Activated T-helper 9 cell treated with anti-CD3 and anti-CD28 coated beads, Interleukin-2, amount 50 U/mL, for 16 hours (primary cell): ENCODE results near the gene SLC39A6.
"Not testable (repeated sequence)": the region's sequence is repeated elsewhere in the genome, so short reads cannot be mapped to it uniquely, and the experiment has no call there.

ENCODE experiments used
- DNase-seq: peaks from one replicate; pipeline ENCODE4 v3.0.0-alpha.2; 2020; ENCODE audit warnings: low read depth

The SLC39A6 gene

GRCh38 chr18:36096955-36097354 is 32.2 kb downstream of the SLC39A6 start:
- DNase-seq, result no peak

- DNase-seq, result no peak
These were observed 33.1 kb downstream of the SLC39A6 start for GRCh38 chr18:36095936-36096519.

- no peak for DNase-seq
These were observed 34.7 kb downstream of the SLC39A6 start for GRCh38 chr18:36094431-36094830.

- DNase-seq, result not testable (repeated sequence)
These were observed 37.0 kb downstream of the SLC39A6 start for GRCh38 chr18:36092116-36092515.

GRCh38 chr18:36089001-36089400 is 40.1 kb downstream of the SLC39A6 start:
- DNase-seq, result no peak

GRCh38 chr18:36088256-36088655 is 40.9 kb downstream of the SLC39A6 start:
- no peak for DNase-seq

- DNase-seq, result no peak
These were observed 43.0 kb downstream of the SLC39A6 start for GRCh38 chr18:36086186-36086585.

GRCh38 chr18:36085195-36085594 is 43.9 kb downstream of the SLC39A6 start:
- DNase-seq, result no peak

- DNase-seq, result no peak
These were observed 45.4 kb downstream of the SLC39A6 start for GRCh38 chr18:36083729-36084128.

- not testable (repeated sequence) for DNase-seq
These were observed 48.0 kb downstream of the SLC39A6 start for GRCh38 chr18:36081118-36081517.

- DNase-seq, result no peak
These were observed 50.2 kb downstream of the SLC39A6 start for GRCh38 chr18:36078751-36079529.

GRCh38 chr18:36077764-36078163 is 51.4 kb downstream of the SLC39A6 start:
- not testable (repeated sequence) for DNase-seq

GRCh38 chr18:36075862-36076587 is 53.1 kb downstream of the SLC39A6 start:
- DNase-seq, result no peak

GRCh38 chr18:36074435-36074834 is 54.7 kb downstream of the SLC39A6 start:
- no peak for DNase-seq

- DNase-seq, result no peak
These were observed 55.5 kb downstream of the SLC39A6 start for GRCh38 chr18:36073676-36074075.

- DNase-seq, result not testable (repeated sequence)
These were observed 56.7 kb downstream of the SLC39A6 start for GRCh38 chr18:36072406-36072805.

- peak; percentile 95 for DNase-seq
These were observed 61.8 kb downstream of the SLC39A6 start, which contains the start of gene RPRD1A for GRCh38 chr18:36067055-36067957. TSS of gene RPRD1A (minus strand) at chr18:36067559. CDS start at chr18:36067404, 155 bp downstream.

GRCh38 chr18:36066686-36067054 is 62.5 kb downstream of the SLC39A6 start:
- no peak for DNase-seq

- DNase-seq, result no peak
These were observed 63.1 kb downstream of the SLC39A6 start for GRCh38 chr18:36066001-36066400.

GRCh38 chr18:36064809-36065079 is 64.4 kb downstream of the SLC39A6 start:
- DNase-seq, result not testable (repeated sequence)

GRCh38 chr18:36064027-36064808 is 64.9 kb downstream of the SLC39A6 start:
- no peak for DNase-seq
